IMR-90 (cell line): ENCODE results near the gene ARHGAP18. TPM values are rescaled to one million over a fixed set of nuclear protein-coding genes. Genes with fewer than 3 reads are reported as not detected.

Experiments used
- ATAC-seq: fragments of 200-7000 bp; cut with Tn5 transposase; 2 replicates; pipeline ENCODE4 v1.9.1; 2020; ENCODE audit warnings: low read depth, mild to moderate bottlenecking, moderate library complexity
- BruUV-seq: library from RNA; stranded (reverse); fragments of 400-500 nt; replicated peaks from 2 replicates; lab custom pipeline; 2021; lab: Mats Ljungman, UMichigan
- CTCF ChIA-PET: fragments of 300-600 bp; formaldehyde crosslinking; extraction: SDS; loops from one replicate; lab custom pipeline; 2021; ENCODE audit warnings: antibody characterized with exemption; lab: Yijun Ruan, JAX
- POLR2A ChIA-PET: fragments of 300-600 bp; sonication (Branson Sonifier 250); formaldehyde crosslinking; loops from one replicate; lab custom pipeline; 2022; ENCODE audit warnings: antibody characterized with exemption; ENCODE audit not compliant: unreplicated experiment; lab: Charles Lee
- DNase-seq: peaks from one replicate; pipeline ENCODE4 v3.0.0; 2013
- H2AFZ ChIP-seq: replicated peaks from 2 replicates; pipeline ENCODE3; 2013; ENCODE audit warnings: low read length, mild to moderate bottlenecking; ENCODE audit not compliant: poor library complexity
- H2AK5ac ChIP-seq: 2 replicates; pipeline ENCODE4 v1.6.1; 2013; ENCODE audit warnings: low read depth, low read length, inconsistent platforms
- H2AK9ac ChIP-seq: replicated peaks from 2 replicates; pipeline ENCODE3; 2013; ENCODE audit warnings: mild to moderate bottlenecking, low read depth, low read length, moderate library complexity; ENCODE audit not compliant: poor library complexity
- H2BK120ac ChIP-seq: 2 replicates; pipeline ENCODE4 v1.6.1; 2013; ENCODE audit warnings: low read depth, low read length, inconsistent platforms
- H2BK15ac ChIP-seq: 3 replicates; pipeline ENCODE4 v1.6.1; 2013; ENCODE audit warnings: low read depth, low read length, inconsistent platforms
- H2BK20ac ChIP-seq: 2 replicates; pipeline ENCODE4 v1.6.1; 2013; ENCODE audit warnings: low read depth, mild to moderate bottlenecking, inconsistent platforms, low read length, moderate library complexity
- H2BK5ac ChIP-seq: 2 replicates; pipeline ENCODE4 v1.6.1; 2013; ENCODE audit warnings: mild to moderate bottlenecking, low read depth, low read length, inconsistent platforms; ENCODE audit not compliant: poor library complexity, severe bottlenecking
- H3K14ac ChIP-seq: replicated peaks from 2 replicates; pipeline ENCODE4 v1.6.1; 2013; ENCODE audit warnings: low read depth, low read length, inconsistent platforms
- H3K18ac ChIP-seq: 2 replicates; pipeline ENCODE4 v1.6.1; 2013; ENCODE audit warnings: low read depth, low read length, control low read depth
- H3K23ac ChIP-seq: 2 replicates; pipeline ENCODE4 v1.6.1; 2013; ENCODE audit warnings: low read depth, low read length, inconsistent platforms
- H3K27ac ChIP-seq: 2 replicates; pipeline ENCODE4 v1.5.1; 2013; ENCODE audit warnings: mild to moderate bottlenecking, control low read depth, low read length; ENCODE audit not compliant: insufficient read depth
- H3K27me3 ChIP-seq: 2 replicates; pipeline ENCODE4 v1.6.1; 2013; ENCODE audit warnings: low read length; ENCODE audit not compliant: control insufficient read depth, insufficient read depth
- H3K36me3 ChIP-seq: 2 replicates; pipeline ENCODE4 v1.6.1; 2013; ENCODE audit warnings: low read length, mixed read lengths; ENCODE audit not compliant: control insufficient read depth, insufficient read depth
- H3K4ac ChIP-seq: 2 replicates; pipeline ENCODE4 v1.6.1; 2013; ENCODE audit warnings: low read depth, low read length, inconsistent platforms
- H3K4me1 ChIP-seq: 2 replicates; pipeline ENCODE4 v1.6.1; 2013; ENCODE audit warnings: low read length, mixed read lengths; ENCODE audit not compliant: control insufficient read depth, insufficient read depth
- H3K4me2 ChIP-seq: 2 replicates; pipeline ENCODE4 v1.6.1; 2013; ENCODE audit warnings: low read depth, mild to moderate bottlenecking, control low read depth, low read length, moderate library complexity
- H3K4me3 ChIP-seq: 2 replicates; pipeline ENCODE4 v1.5.1; 2013; ENCODE audit warnings: low read depth, mild to moderate bottlenecking, control low read depth, low read length, moderate library complexity; ENCODE audit not compliant: insufficient read depth
- H3K56ac ChIP-seq: 2 replicates; pipeline ENCODE4 v1.6.1; 2013; ENCODE audit warnings: low read length, inconsistent platforms; ENCODE audit not compliant: insufficient read depth; ENCODE audit errors: extremely low read depth
- H3K79me1 ChIP-seq, 2 experiments: 2 replicates each; pipeline ENCODE4 v1.6.1; 2013; ENCODE audit warnings: low read length in 2 of 2, inconsistent platforms in 1 of 2, low read depth in 1 of 2
- H3K9ac ChIP-seq: 2 replicates; pipeline ENCODE4 v1.6.1; 2013; ENCODE audit warnings: low read depth, low read length, control low read depth
- H3K9me1 ChIP-seq: 2 replicates; pipeline ENCODE4 v1.6.1; 2013; ENCODE audit warnings: low read length, inconsistent platforms; ENCODE audit not compliant: insufficient read depth
- H3K9me3 ChIP-seq: 2 replicates; pipeline ENCODE4 v1.6.1; 2013; ENCODE audit warnings: low read length; ENCODE audit not compliant: control insufficient read depth, insufficient read depth
- H4K20me1 ChIP-seq: 2 replicates; pipeline ENCODE4 v1.6.1; 2013; ENCODE audit warnings: low read length, inconsistent platforms; ENCODE audit not compliant: insufficient read depth
- H4K5ac ChIP-seq: 2 replicates; pipeline ENCODE4 v1.6.1; 2013; ENCODE audit warnings: mild to moderate bottlenecking, low read depth, low read length, control low read depth
- H4K8ac ChIP-seq, 2 experiments: 2 replicates each; pipeline ENCODE4 v1.6.1; 2013; ENCODE audit warnings: low read depth in 2 of 2, low read length in 2 of 2, control low read depth in 1 of 2, inconsistent platforms in 1 of 2
- H4K91ac ChIP-seq: 2 replicates; pipeline ENCODE4 v1.6.1; 2013; ENCODE audit warnings: low read depth, low read length, inconsistent platforms; ENCODE audit not compliant: insufficient read depth
- CHD1 ChIP-seq: IDR thresholded peaks from 2 replicates; pipeline ENCODE4 v1.6.1; 2012; ENCODE audit warnings: low read depth, low read length, improper control_type of control experiment
- MAFK ChIP-seq: IDR thresholded peaks from 2 replicates; pipeline ENCODE4 v1.6.1; 2012; ENCODE audit warnings: low read depth, low read length, improper control_type of control experiment
- MXI1 ChIP-seq: IDR thresholded peaks from 2 replicates; pipeline ENCODE4 v1.6.1; 2012; ENCODE audit warnings: low read depth, mild to moderate bottlenecking, low read length, moderate library complexity, borderline replicate concordance
- NFE2L2 ChIP-seq: fragments of 150-350 bp; IDR thresholded peaks from 2 replicates; pipeline ENCODE4 v1.6.1; 2016; ENCODE audit warnings: low read depth, mild to moderate bottlenecking, low read length
- POLR2A ChIP-seq: IDR thresholded peaks from 2 replicates; pipeline ENCODE4 v1.6.1; 2012; ENCODE audit warnings: mild to moderate bottlenecking, low read depth, low read length
- RAD21 ChIP-seq: IDR thresholded peaks from 2 replicates; pipeline ENCODE4 v1.6.1; 2012; ENCODE audit warnings: low read length, improper control_type of control experiment
- RCOR1 ChIP-seq: IDR thresholded peaks from 2 replicates; pipeline ENCODE4 v1.6.1; 2012; ENCODE audit warnings: mild to moderate bottlenecking, low read length, improper control_type of control experiment; ENCODE audit not compliant: insufficient replicate concordance
- RFX5 ChIP-seq: IDR thresholded peaks from 2 replicates; pipeline ENCODE4 v1.8.0; 2012; ENCODE audit warnings: low read depth, mild to moderate bottlenecking, low read length, moderate library complexity
- SMC3 ChIP-seq: fragments of 150-350 bp; IDR thresholded peaks from 2 replicates; pipeline ENCODE4 v1.6.1; 2016; ENCODE audit warnings: low read depth, mild to moderate bottlenecking, antibody characterized with exemption, low read length, moderate library complexity
- USF2 ChIP-seq: fragments of 150-350 bp; IDR thresholded peaks from 2 replicates; pipeline ENCODE4 v1.6.1; 2017; ENCODE audit warnings: mild to moderate bottlenecking, antibody characterized with exemption, low read length, low read depth
- WGBS, 2 experiments: methylation state at CpG; one replicate each; pipeline versions ENCODE4 v1.1.5 to v1.1.7; 2013; ENCODE audit warnings: missing lambda C conversion rate in 2 of 2; ENCODE audit not compliant: insufficient read length in 1 of 2; ENCODE audit errors: extremely low coverage in 2 of 2; 5-methylcytosine and 5-hydroxymethylcytosine counted together
- dilution Hi-C: fragments of 300-500 bp; cut with HindIII; formaldehyde crosslinking; loops from one replicate; pipeline ENCODE4 v1.14.3; 2018; ENCODE audit warnings: low sequenced_read_pairs; ENCODE audit not compliant: unreplicated experiment
- in situ Hi-C: fragments of 300-500 bp; cut with MboI; formaldehyde crosslinking; loops from 3 replicates; pipeline ENCODE4 v1.14.3; 2019; ENCODE audit warnings: low sequenced_read_pairs, inconsistent platforms, mixed read lengths
- intact Hi-C: fragments of 100-400 bp; cut with micrococcal nuclease; formaldehyde crosslinking; loops from 2 replicates; pipeline ENCODE4 v1.10.0; 2022
- polyA plus RNA-seq, 3 experiments: library from polyadenylated mRNA; depleted of rRNA; stranded (reverse); fragments of >200 nt; gene quantifications; 2 replicates each; pipeline ENCODE4 v1.2.3, GENCODE V29; 2012; ENCODE audit warnings: low replicate concordance in 1 of 3
- total RNA-seq: library from RNA; depleted of rRNA; stranded (reverse); fragments of >200 nt; gene quantifications from 2 replicates; pipeline ENCODE4 v1.2.3, GENCODE V29; 2012
- TF ChIP-seq, protein P1 (sequence below): fragments of 150-350 bp; IDR thresholded peaks from 2 replicates; pipeline ENCODE4 v1.6.1; 2016; ENCODE audit warnings: low read depth, mild to moderate bottlenecking, low read length, moderate library complexity, borderline replicate concordance
- TF ChIP-seq, protein P2 (sequence below): conservative IDR thresholded peaks from 2 replicates; pipeline ENCODE4 v1.5.1; 2012; ENCODE audit warnings: mild to moderate bottlenecking, low read depth, low read length, improper control_type of control experiment

Gene ARHGAP18
- total and polyA plus RNA-seq, 2 of the 4 experiments (the other 2 are of a cell fraction) = 6.2 to 17.0 TPM

DNA sequence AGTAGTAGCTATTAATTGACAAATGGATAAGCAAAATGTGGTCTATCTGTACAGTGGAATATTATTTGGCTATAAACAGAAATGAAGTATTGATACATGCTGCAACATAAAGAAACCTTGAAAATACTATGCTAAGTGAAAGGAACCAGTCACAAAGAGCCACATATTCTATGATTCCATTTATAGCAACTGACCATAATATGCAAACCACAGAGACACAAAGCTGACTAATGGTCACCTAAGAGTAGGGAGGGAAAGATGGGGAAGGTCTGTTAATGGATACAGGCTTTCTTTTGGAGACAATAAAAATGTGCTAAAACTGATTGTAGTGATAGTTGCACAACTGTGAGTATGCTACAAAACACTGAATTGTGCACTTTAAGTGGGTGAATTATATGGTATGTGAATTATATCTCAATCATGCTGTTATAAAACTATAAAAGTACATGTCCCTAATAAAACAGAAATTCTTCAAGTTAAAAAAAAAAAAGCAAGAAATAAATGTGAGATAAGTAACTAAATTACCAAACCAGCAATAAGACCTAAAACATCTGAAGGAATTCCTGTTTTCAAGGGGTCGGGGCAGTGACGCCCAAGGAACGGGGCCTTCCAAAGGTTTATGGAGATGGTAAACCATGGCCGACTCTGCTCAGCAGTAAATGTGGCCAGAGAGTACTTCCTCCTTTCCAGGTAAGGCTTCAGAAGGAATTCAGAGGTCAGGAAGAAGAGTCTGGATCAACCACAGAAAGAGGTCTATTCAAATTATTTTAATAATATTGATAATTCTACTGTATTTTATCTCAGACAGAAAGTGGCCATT lies 75.4 kb downstream of the ARHGAP18 start:
- in situ Hi-C loops = no loop called here
- H2BK120ac ChIP-seq = no peak overlapping the region
- no peak overlapping the region for H3K56ac ChIP-seq
- H3K9ac ChIP-seq = no peak overlapping the region
- no peak overlapping the region for H3K4me2 ChIP-seq
- DNase-seq (peak; percentile 30), ATAC-seq (no peak)
- H2AK5ac ChIP-seq = 0 out of 2 replicates have a peak overlapping the region, but pooled peaks have one; percentile 52
- H3K27ac ChIP-seq = no peak overlapping the region
- 0 out of 2 replicates have a peak overlapping the region, but pooled peaks have one; percentile 22 for H3K14ac ChIP-seq
- H3K4me1 ChIP-seq = peaks cover 17% of the 10 kb centered on the region
- CTCF ChIA-PET = no interaction called here
- H3K9me3 ChIP-seq = no peaks in the 10 kb centered on the region
- no peak overlapping the region for H2AK9ac ChIP-seq
- no peak overlapping the region for H3K23ac ChIP-seq
- H2BK20ac ChIP-seq = no peak overlapping the region
- H2AFZ ChIP-seq = no peak overlapping the region
- H3K4ac ChIP-seq = peak overlapping the region; percentile 54; the same call in 1 of the 2 replicates
- peaks cover 3 to 33% of the 10 kb centered on the region in 2 experiments; a peak in 3 of 4 replicates for H3K79me1 ChIP-seq
- H4K5ac ChIP-seq = no peak overlapping the region
- H3K4me3 ChIP-seq = no peak overlapping the region
- no peaks in the 10 kb centered on the region for H3K27me3 ChIP-seq
- no peak overlapping the region for H2BK5ac ChIP-seq
- TF ChIP-seq, protein P1, sequence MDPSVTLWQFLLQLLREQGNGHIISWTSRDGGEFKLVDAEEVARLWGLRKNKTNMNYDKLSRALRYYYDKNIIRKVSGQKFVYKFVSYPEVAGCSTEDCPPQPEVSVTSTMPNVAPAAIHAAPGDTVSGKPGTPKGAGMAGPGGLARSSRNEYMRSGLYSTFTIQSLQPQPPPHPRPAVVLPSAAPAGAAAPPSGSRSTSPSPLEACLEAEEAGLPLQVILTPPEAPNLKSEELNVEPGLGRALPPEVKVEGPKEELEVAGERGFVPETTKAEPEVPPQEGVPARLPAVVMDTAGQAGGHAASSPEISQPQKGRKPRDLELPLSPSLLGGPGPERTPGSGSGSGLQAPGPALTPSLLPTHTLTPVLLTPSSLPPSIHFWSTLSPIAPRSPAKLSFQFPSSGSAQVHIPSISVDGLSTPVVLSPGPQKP = no peak
- TF ChIP-seq NFE2L2 (no peak), SMC3 (no peak), MAFK (no peak), RCOR1 (no peak), USF2 (no peak), POLR2A (no peak), CHD1 (no peak), MXI1 (no peak), RFX5 (no peak), RAD21 (no peak)
- TF ChIP-seq, protein P2, sequence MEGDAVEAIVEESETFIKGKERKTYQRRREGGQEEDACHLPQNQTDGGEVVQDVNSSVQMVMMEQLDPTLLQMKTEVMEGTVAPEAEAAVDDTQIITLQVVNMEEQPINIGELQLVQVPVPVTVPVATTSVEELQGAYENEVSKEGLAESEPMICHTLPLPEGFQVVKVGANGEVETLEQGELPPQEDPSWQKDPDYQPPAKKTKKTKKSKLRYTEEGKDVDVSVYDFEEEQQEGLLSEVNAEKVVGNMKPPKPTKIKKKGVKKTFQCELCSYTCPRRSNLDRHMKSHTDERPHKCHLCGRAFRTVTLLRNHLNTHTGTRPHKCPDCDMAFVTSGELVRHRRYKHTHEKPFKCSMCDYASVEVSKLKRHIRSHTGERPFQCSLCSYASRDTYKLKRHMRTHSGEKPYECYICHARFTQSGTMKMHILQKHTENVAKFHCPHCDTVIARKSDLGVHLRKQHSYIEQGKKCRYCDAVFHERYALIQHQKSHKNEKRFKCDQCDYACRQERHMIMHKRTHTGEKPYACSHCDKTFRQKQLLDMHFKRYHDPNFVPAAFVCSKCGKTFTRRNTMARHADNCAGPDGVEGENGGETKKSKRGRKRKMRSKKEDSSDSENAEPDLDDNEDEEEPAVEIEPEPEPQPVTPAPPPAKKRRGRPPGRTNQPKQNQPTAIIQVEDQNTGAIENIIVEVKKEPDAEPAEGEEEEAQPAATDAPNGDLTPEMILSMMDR = no peak
- no peak overlapping the region; the same call in 1 of the 2 replicates for H4K91ac ChIP-seq
- H4K20me1 ChIP-seq = no peaks in the 10 kb centered on the region
- no TSS peak for BruUV-seq
- POLR2A ChIA-PET = no interaction called here
- H2BK15ac ChIP-seq = 0 out of 3 replicates have a peak overlapping the region, but pooled peaks have one; percentile 64
- H3K9me1 ChIP-seq = 0 out of 2 replicates have a peak, but pooled peaks cover 4% of the 10 kb centered on the region
- intact Hi-C loops = no loop called here
- H4K8ac ChIP-seq = no peak overlapping the region; a peak in 1 of 4 replicates
- no peaks in the 10 kb centered on the region for H3K36me3 ChIP-seq
- no CpG with 5 or more reads among the region's 4 CpGs for WGBS, 2 experiments
- H3K18ac ChIP-seq = no peak overlapping the region
- dilution Hi-C loops = no loop called here
